Activated CD4-positive, alpha-beta T cell treated with anti-CD3 and anti-CD28 coated beads, Interleukin-2, amount 10 ng/mL, durations not matched to agents 7 days and 5 days (primary cell): Measurements from ENCODE around the gene HABP2. TPM values are rescaled to one million over a fixed set of nuclear protein-coding genes. Genes with fewer than 3 reads are reported as not detected.

Experiments
- CTCF ChIA-PET: fragments of 350-600 bp; sonication (Branson Sonifier 250); formaldehyde crosslinking; loops from one replicate; lab custom pipeline; 2021; ENCODE audit warnings: antibody characterized with exemption; lab: Charles Lee
- POLR2A ChIA-PET: fragments of 350-600 bp; sonication (Branson Sonifier 250); formaldehyde crosslinking; loops from one replicate; lab custom pipeline; 2021; ENCODE audit warnings: antibody characterized with exemption; lab: Charles Lee
- DNase-seq: peaks from one replicate; pipeline ENCODE4 v3.0.0-alpha.2; 2020
- H3K27ac Mint-ChIP-seq: one replicate; pipeline ENCODE4 v1.8.0; 2021; ENCODE audit warnings: mild to moderate bottlenecking, moderate library complexity, mixed read lengths
- H3K27me3 Mint-ChIP-seq: one replicate; pipeline ENCODE4 v1.8.0; 2021; ENCODE audit warnings: mixed read lengths
- H3K36me3 Mint-ChIP-seq: one replicate; pipeline ENCODE4 v1.8.0; 2021; ENCODE audit warnings: low read depth, mixed read lengths
- H3K4me1 Mint-ChIP-seq: one replicate; pipeline ENCODE4 v1.8.0; 2021; ENCODE audit warnings: mixed read lengths
- H3K4me3 Mint-ChIP-seq: one replicate; pipeline ENCODE4 v1.8.0; 2021; ENCODE audit warnings: mild to moderate bottlenecking, moderate library complexity, mixed read lengths
- H3K9me3 Mint-ChIP-seq: one replicate; pipeline ENCODE4 v1.8.0; 2021; ENCODE audit warnings: mixed read lengths
- total RNA-seq, 2 experiments: library from RNA; stranded (reverse); gene quantifications; one replicate each; pipeline ENCODE4 v1.2.3, GENCODE V29; 2021

HABP2 gene
- total RNA-seq, 2 experiments from 2014 or later = not detected

DNA sequence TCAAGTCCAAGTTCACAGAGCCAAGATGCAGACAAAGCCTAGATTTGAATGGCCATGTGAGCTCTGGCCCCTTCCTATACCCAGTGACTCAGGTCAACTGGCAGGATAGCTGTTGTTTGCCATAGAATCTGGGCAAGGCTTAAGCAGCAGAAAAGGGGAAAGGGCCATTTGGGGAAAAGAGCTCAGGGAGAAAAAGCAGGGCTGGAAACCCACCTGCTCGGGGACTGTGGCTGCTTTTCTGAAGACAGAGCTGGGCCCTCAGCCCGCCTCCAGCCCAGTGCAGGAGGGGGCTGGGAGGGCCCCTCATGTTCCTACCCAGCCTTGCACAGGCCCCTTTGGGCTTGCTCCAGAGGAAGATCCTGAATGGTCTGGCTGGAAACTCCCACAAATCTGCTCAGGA lies 32.6 kb upstream of the HABP2 start:
- Mint-ChIP-seq H3K4me1 (no peaks in the 10 kb centered on the region), H3K27ac (no peak overlapping the region), H3K36me3 (no peaks in the 10 kb centered on the region), H3K9me3 (no peaks in the 10 kb centered on the region), H3K27me3 (peaks cover 5% of the 10 kb centered on the region), H3K4me3 (no peak overlapping the region)
- no peak for DNase-seq
- CTCF ChIA-PET = no interaction called here
- POLR2A ChIA-PET = no interaction called here

DNA sequence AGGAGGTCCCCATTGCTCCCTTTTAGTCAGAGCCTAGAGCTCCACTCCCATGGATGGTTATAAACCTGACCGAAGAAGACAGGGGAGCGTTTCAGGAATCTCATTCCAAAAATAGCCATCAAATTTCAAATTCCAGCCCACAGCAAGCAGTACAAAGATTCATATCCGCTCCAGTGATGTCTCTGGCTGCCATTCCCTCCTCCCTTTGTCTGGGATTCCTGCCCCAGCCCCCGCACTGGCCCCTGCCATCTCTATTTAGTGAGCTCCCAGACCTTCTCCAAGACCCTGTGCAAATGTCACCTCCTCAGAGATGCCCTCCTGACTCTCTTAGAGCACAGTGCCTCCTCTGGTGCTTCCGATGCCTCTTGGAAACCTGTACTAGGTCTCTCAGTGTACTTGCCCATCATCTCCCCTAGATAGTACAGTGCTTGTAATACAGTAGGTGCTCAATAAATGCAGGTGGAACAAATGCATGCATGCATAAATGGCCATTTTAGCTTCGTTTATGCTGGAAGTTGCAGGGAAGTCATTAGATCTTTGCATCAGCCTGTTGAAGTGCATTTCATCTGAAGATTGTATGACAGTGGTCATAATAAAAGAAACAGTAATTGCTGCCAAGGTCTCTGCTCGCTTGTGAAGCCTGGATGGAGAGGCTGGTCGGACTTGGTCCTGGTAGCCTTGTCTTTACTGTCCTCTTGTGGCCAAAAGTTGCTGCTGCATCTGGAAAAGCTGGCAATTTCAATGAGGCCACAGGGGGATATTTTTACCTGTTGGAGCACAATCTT lies 32.0 kb upstream of the HABP2 start:
- Mint-ChIP-seq H3K36me3 (no peaks in the 10 kb centered on the region), H3K4me1 (no peaks in the 10 kb centered on the region), H3K9me3 (no peaks in the 10 kb centered on the region), H3K27me3 (peaks cover 5% of the 10 kb centered on the region), H3K27ac (no peak overlapping the region), H3K4me3 (no peak overlapping the region)
- ChIA-PET POLR2A (no interaction called here), CTCF (interaction anchor here (1.2 kb wide), 1 partner anchor 9 kb away, joined by 3 read pairs; no protein-coding TSS in a partner anchor)
- DNase-seq = peak; percentile 29

GRCh38 chr10:113521475-113521795 lies 31.4 kb upstream of the HABP2 start:
- CTCF ChIA-PET = interaction anchor here (1.2 kb wide), 1 partner anchor 8 kb away, joined by 3 read pairs; no protein-coding TSS in a partner anchor
- H3K27me3 Mint-ChIP-seq = peaks cover 5% of the 10 kb centered on the region

GRCh38 chr10:113522460-113522859 lies 30.4 kb upstream of the HABP2 start:
- CTCF ChIA-PET = no interaction called here
- H3K27me3 Mint-ChIP-seq = peaks cover 5% of the 10 kb centered on the region
- POLR2A ChIA-PET = no interaction called here

More at GRCh38 chr10:113521475-113521795, 31.4 kb upstream of the HABP2 start:
- DNase-seq = no peak
- no peaks in the 10 kb centered on the region for H3K4me1 Mint-ChIP-seq
- POLR2A ChIA-PET = no interaction called here
- no peak overlapping the region for H3K27ac Mint-ChIP-seq
- H3K36me3 Mint-ChIP-seq = no peaks in the 10 kb centered on the region
- no peak overlapping the region for H3K4me3 Mint-ChIP-seq
- no peaks in the 10 kb centered on the region for H3K9me3 Mint-ChIP-seq

GRCh38 chr10:113523071-113523470 lies 29.8 kb upstream of the HABP2 start:
- POLR2A ChIA-PET = no interaction called here
- no peak for DNase-seq
- peaks cover 5% of the 10 kb centered on the region for H3K27me3 Mint-ChIP-seq
- no peaks in the 10 kb centered on the region for H3K36me3 Mint-ChIP-seq
- no peaks in the 10 kb centered on the region for H3K4me1 Mint-ChIP-seq
- no peak overlapping the region for H3K27ac Mint-ChIP-seq
- CTCF ChIA-PET = no interaction called here
- no peaks in the 10 kb centered on the region for H3K9me3 Mint-ChIP-seq
- H3K4me3 Mint-ChIP-seq = no peak overlapping the region

More at GRCh38 chr10:113522460-113522859, 30.4 kb upstream of the HABP2 start:
- DNase-seq = no peak
- no peaks in the 10 kb centered on the region for H3K36me3 Mint-ChIP-seq
- no peaks in the 10 kb centered on the region for H3K9me3 Mint-ChIP-seq
- H3K4me3 Mint-ChIP-seq = no peak overlapping the region
- H3K4me1 Mint-ChIP-seq = no peaks in the 10 kb centered on the region
- H3K27ac Mint-ChIP-seq = no peak overlapping the region

DNA sequence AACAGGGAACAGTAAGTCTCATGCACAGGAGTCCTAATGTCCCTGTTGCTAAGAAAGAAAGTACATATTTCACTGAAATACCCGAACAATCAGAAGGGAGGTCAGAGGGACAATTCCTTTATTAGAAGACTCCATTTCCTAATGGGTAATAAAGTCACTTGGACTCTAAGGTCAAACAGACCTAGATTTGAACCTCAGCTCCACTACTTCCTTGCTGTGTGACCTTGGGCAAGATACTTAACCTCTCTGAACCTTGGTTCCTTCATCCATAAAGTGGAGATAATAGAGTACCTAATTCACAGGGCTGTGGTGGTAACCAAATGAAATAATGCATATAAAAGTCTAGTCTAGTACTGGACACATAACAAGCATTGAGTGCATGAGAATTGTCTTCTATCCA lies 29.2 kb upstream of the HABP2 start:
- CTCF ChIA-PET = no interaction called here
- no peaks in the 10 kb centered on the region for H3K36me3 Mint-ChIP-seq

GRCh38 chr10:113524120-113524519 lies 28.7 kb upstream of the HABP2 start:
- peaks cover 5% of the 10 kb centered on the region for H3K27me3 Mint-ChIP-seq
- H3K36me3 Mint-ChIP-seq = no peaks in the 10 kb centered on the region
- H3K9me3 Mint-ChIP-seq = no peaks in the 10 kb centered on the region
- ChIA-PET POLR2A (no interaction called here), CTCF (no interaction called here)
- DNase-seq = no peak
- H3K4me1 Mint-ChIP-seq = no peaks in the 10 kb centered on the region
- H3K27ac Mint-ChIP-seq = no peak overlapping the region
- H3K4me3 Mint-ChIP-seq = no peak overlapping the region

More for the DNA sequence above, 29.2 kb upstream of the HABP2 start:
- POLR2A ChIA-PET = no interaction called here
- H3K4me3 Mint-ChIP-seq = no peak overlapping the region
- DNase-seq = no peak
- H3K9me3 Mint-ChIP-seq = no peaks in the 10 kb centered on the region
- no peak overlapping the region for H3K27ac Mint-ChIP-seq
- H3K27me3 Mint-ChIP-seq = peaks cover 5% of the 10 kb centered on the region
- no peaks in the 10 kb centered on the region for H3K4me1 Mint-ChIP-seq

- H3K9me3 Mint-ChIP-seq = no peaks in the 10 kb centered on the region
- POLR2A ChIA-PET = no interaction called here
- CTCF ChIA-PET = interaction anchor here (0.8 to 1.0 kb wide), 2 partner anchors 12 to 38 kb away, joined by 3 read pairs; no protein-coding TSS in a partner anchor
Observed at GRCh38 chr10:113524539-113525490, 28.0 kb upstream of the HABP2 start.

DNA sequence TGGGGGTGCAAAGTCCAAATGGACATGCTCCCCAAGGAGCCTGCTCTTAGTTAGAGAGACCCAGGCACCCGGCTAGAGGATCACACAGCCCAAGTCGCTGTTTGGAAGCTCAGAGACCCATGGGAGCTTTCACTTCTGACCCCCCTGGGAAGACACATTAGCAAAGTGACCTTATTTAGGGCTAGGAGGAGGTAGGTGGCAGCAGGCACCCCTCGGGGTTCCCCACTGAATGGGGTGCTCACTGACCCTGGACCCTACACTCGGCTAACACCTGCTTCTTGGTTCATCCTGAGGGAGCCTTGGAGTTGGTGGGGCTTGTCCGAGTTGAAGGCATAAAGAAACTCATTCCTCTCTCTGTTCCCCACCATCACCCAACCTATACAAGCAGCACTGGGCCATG lies 27.1 kb upstream of the HABP2 start:
- Mint-ChIP-seq H3K27ac (no peak overlapping the region), H3K4me3 (no peak overlapping the region), H3K36me3 (no peaks in the 10 kb centered on the region), H3K27me3 (peaks cover 5% of the 10 kb centered on the region), H3K9me3 (no peaks in the 10 kb centered on the region), H3K4me1 (no peaks in the 10 kb centered on the region)
- no peak for DNase-seq
- ChIA-PET CTCF (interaction anchor here (0.8 to 1.0 kb wide), 2 partner anchors 13 to 38 kb away, joined by 3 read pairs; no protein-coding TSS in a partner anchor), POLR2A (no interaction called here)

More at GRCh38 chr10:113524539-113525490, 28.0 kb upstream of the HABP2 start:
- Mint-ChIP-seq H3K27ac (no peak overlapping the region), H3K36me3 (no peaks in the 10 kb centered on the region), H3K4me3 (no peak overlapping the region), H3K27me3 (peaks cover 5% of the 10 kb centered on the region), H3K4me1 (no peaks in the 10 kb centered on the region)
- DNase-seq = no peak

DNA sequence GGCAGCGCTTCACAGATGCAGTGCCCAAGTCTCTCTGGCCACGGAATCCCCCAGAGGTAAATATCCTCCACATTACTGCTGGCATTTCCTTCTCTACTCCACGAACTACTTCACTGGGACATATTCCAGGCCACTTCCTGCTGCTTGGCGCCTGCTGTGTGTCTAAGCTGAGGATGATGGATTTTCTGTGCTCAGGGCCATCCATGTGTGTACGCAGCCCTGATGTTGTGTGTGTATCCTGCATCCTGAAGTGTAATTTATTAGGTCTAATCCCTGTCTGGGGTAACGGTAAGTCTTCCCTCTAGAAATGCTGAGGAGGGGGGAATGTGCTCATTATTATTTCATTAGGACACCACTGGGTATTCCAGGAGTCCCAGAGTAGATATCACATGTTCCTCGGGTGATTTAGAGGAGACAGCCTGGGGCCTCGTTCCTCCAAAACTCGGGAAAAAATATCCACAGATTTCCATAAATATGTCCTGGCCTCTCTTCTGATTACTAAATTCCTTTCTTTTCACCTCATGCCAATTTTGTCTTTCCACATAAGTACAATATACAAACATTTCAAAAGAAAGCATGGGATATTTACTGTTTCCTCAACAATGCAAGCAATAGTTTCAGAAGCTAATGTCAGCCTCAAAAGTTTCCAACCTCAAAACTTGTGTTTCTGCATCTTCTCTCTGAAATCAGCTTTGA lies 25.5 kb upstream of the HABP2 start:
- Mint-ChIP-seq H3K4me1 (no peaks in the 10 kb centered on the region), H3K36me3 (no peaks in the 10 kb centered on the region), H3K27ac (no peak overlapping the region), H3K27me3 (no peaks in the 10 kb centered on the region), H3K9me3 (no peaks in the 10 kb centered on the region), H3K4me3 (no peak overlapping the region)
- no peak for DNase-seq
- ChIA-PET CTCF (interaction anchor here (0.5 kb wide), 1 partner anchor 796 kb away, joined by 5 read pairs; no protein-coding TSS in a partner anchor), POLR2A (no interaction called here)

DNA sequence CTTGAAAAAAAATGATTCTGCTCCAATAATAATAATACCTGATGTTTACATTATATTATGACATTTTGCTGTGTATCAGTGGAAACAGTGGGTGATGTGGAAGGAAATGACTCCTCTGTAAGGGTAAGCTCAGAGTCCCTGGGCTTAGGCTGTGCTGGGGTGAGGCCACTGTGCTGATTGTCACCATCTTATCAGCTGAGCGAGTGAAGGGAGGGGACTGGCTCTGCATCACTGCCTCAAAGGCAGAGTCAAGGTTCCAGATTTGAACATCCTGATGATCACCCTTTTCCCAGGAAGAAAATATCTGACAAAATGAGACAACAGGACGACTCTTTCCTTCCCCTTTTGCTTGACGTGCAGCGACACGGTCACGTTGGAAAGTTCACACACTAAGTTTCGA lies 24.0 kb upstream of the HABP2 start:
- CTCF ChIA-PET = interaction anchor here (1.0 kb wide), 1 partner anchor 8 kb away, joined by 3 read pairs; no protein-coding TSS in a partner anchor
- H3K9me3 Mint-ChIP-seq = no peaks in the 10 kb centered on the region
- H3K4me1 Mint-ChIP-seq = no peaks in the 10 kb centered on the region
- H3K27ac Mint-ChIP-seq = no peak overlapping the region
- H3K27me3 Mint-ChIP-seq = no peaks in the 10 kb centered on the region
- DNase-seq = no peak
- H3K36me3 Mint-ChIP-seq = no peaks in the 10 kb centered on the region
- H3K4me3 Mint-ChIP-seq = no peak overlapping the region
- POLR2A ChIA-PET = no interaction called here

GRCh38 chr10:113529575-113529974 lies 23.3 kb upstream of the HABP2 start:
- no peaks in the 10 kb centered on the region for H3K36me3 Mint-ChIP-seq
- POLR2A ChIA-PET = no interaction called here
- no peaks in the 10 kb centered on the region for H3K27me3 Mint-ChIP-seq
- peaks cover 1% of the 10 kb centered on the region for H3K4me1 Mint-ChIP-seq
- no peak overlapping the region for H3K27ac Mint-ChIP-seq
- no peaks in the 10 kb centered on the region for H3K9me3 Mint-ChIP-seq
- H3K4me3 Mint-ChIP-seq = no peak overlapping the region
- no peak for DNase-seq
- CTCF ChIA-PET = interaction anchor here (1.0 kb wide), 1 partner anchor 8 kb away, joined by 3 read pairs; no protein-coding TSS in a partner anchor
